H1 (cell line): Measurements from ENCODE around the gene DMXL2. TPM values are rescaled to one million over a fixed set of nuclear protein-coding genes. Genes with fewer than 3 reads are reported as not detected.

ENCODE experiments used
- CTCF ChIA-PET: fragments of 300-600 bp; sonication (Branson Sonifier 250); formaldehyde crosslinking; loops from one replicate; lab custom pipeline; 2021; ENCODE audit not compliant: partially characterized antibody; lab: Charles Lee
- POLR2A ChIA-PET: fragments of 300-600 bp; sonication (Branson Sonifier 250); formaldehyde crosslinking; loops from one replicate; lab custom pipeline; 2021; ENCODE audit warnings: inconsistent platforms; ENCODE audit not compliant: partially characterized antibody; lab: Charles Lee
- DNase-seq, 2 experiments: peaks; one replicate each; pipeline versions ENCODE4 v3.0.0 to v3.0.0-alpha.2; 2010 to 2022; ENCODE audit warnings: low spot score in 2 of 2, low read depth in 1 of 2, mixed read lengths in 1 of 2
- FAIRE-seq: peaks from 2 replicates; lab custom pipeline; 2011; peaks lifted over from hg19 to GRCh38; lab: Jason Lieb, UNC
- H2AFZ ChIP-seq: 2 replicates; pipeline ENCODE4 v1.8.1; 2012; ENCODE audit warnings: low read length, inconsistent platforms
- H2AK5ac ChIP-seq: 2 replicates; pipeline ENCODE4 v1.6.1; 2013; ENCODE audit warnings: low read depth, low read length
- H2BK120ac ChIP-seq: replicated peaks from 2 replicates; pipeline ENCODE3; 2013; ENCODE audit warnings: low read depth, low read length, inconsistent platforms
- H2BK12ac ChIP-seq: 2 replicates; pipeline ENCODE4 v1.6.1; 2013; ENCODE audit warnings: low read depth, low read length
- H2BK15ac ChIP-seq: 2 replicates; pipeline ENCODE4 v1.6.1; 2013; ENCODE audit warnings: low read length
- H2BK20ac ChIP-seq: 2 replicates; pipeline ENCODE4 v1.6.1; 2013; ENCODE audit warnings: low read length
- H2BK5ac ChIP-seq: 2 replicates; pipeline ENCODE4 v1.6.1; 2013; ENCODE audit warnings: low read depth, low read length
- H3K14ac ChIP-seq: 2 replicates; pipeline ENCODE4 v1.6.1; 2013; ENCODE audit warnings: inconsistent platforms; ENCODE audit not compliant: insufficient read length
- H3K18ac ChIP-seq: 2 replicates; pipeline ENCODE4 v1.6.1; 2013; ENCODE audit warnings: low read length; ENCODE audit errors: extremely low read depth
- H3K23ac ChIP-seq: 2 replicates; pipeline ENCODE4 v1.6.1; 2013; ENCODE audit warnings: inconsistent platforms; ENCODE audit not compliant: insufficient read length
- H3K23me2 ChIP-seq: 2 replicates; pipeline ENCODE4 v1.6.1; 2013; ENCODE audit warnings: low read depth, low read length
- H3K27ac ChIP-seq: 2 replicates; pipeline ENCODE4 v1.6.1; 2011; ENCODE audit warnings: low read depth, low read length, inconsistent platforms
- H3K27me3 ChIP-seq, 4 experiments: replicated peaks in 1 of 4; 1 replicate in 1 of 4; 2 replicates in 3 of 4; pipeline versions ENCODE4 v1.6.1 to v1.8.1; 2011 to 2013; ENCODE audit warnings: low read length in 3 of 4, mild to moderate bottlenecking in 3 of 4, inconsistent platforms in 2 of 4, mixed read lengths in 2 of 4, moderate library complexity in 1 of 4; ENCODE audit not compliant: control insufficient read depth in 3 of 4, insufficient read depth in 3 of 4; ENCODE audit errors: extremely low read depth in 1 of 4
- H3K36me3 ChIP-seq, 4 experiments: 2 replicates each; pipeline versions ENCODE4 v1.6.1 to v1.8.1; 2011 to 2013; ENCODE audit warnings: mild to moderate bottlenecking in 4 of 4, low read length in 3 of 4, moderate library complexity in 2 of 4, control low read depth in 1 of 4, inconsistent platforms in 1 of 4; ENCODE audit not compliant: insufficient read depth in 4 of 4, control insufficient read depth in 2 of 4
- H3K4ac ChIP-seq: replicated peaks from 2 replicates; pipeline ENCODE3; 2013; ENCODE audit warnings: low read length, low read depth, mixed read lengths, inconsistent platforms; ENCODE audit not compliant: insufficient read length
- H3K4me1 ChIP-seq, 4 experiments: replicated peaks in 1 of 4; 1 replicate in 1 of 4; 2 replicates in 3 of 4; pipeline versions ENCODE4 v1.6.1 to v1.8.1; 2011 to 2013; ENCODE audit warnings: low read length in 3 of 4, inconsistent platforms in 2 of 4, mixed read lengths in 1 of 4; ENCODE audit not compliant: insufficient read depth in 4 of 4, control insufficient read depth in 3 of 4
- H3K4me2 ChIP-seq, 2 experiments: 2 replicates each; pipeline versions ENCODE4 v1.6.1 to v1.8.1; 2011 to 2013; ENCODE audit warnings: low read depth in 2 of 2, low read length in 2 of 2, control low read depth in 1 of 2, inconsistent platforms in 1 of 2, mild to moderate bottlenecking in 1 of 2; ENCODE audit not compliant: insufficient read depth in 1 of 2
- H3K4me3 ChIP-seq, 4 experiments: fragments of 200-600, 300-600 bp in 1 of 4; sonication (generic), shearing (Covaris generic), sonication (Bioruptor Twin) in 1 of 4; 2 replicates each; pipeline versions ENCODE4 v1.5.1 to v1.8.1; 2011 to 2016; ENCODE audit warnings: low read length in 4 of 4, low read depth in 3 of 4, control low read depth in 2 of 4, inconsistent platforms in 2 of 4, mild to moderate bottlenecking in 2 of 4, mixed read lengths in 1 of 4, moderate library complexity in 1 of 4; ENCODE audit not compliant: insufficient read depth in 2 of 4; ENCODE audit errors: extremely low read depth in 1 of 4
- H3K56ac ChIP-seq: replicated peaks from 2 replicates; pipeline ENCODE3; 2013; ENCODE audit warnings: low read depth, mild to moderate bottlenecking, mixed read lengths, low read length, inconsistent platforms; ENCODE audit not compliant: insufficient read length
- H3K79me1 ChIP-seq: 2 replicates; pipeline ENCODE4 v1.6.1; 2013; ENCODE audit warnings: low read depth, low read length, control low read depth
- H3K79me2 ChIP-seq, 2 experiments: 2 replicates each; pipeline versions ENCODE4 v1.6.1 to v1.8.1; 2012 to 2013; ENCODE audit warnings: low read length in 2 of 2, mild to moderate bottlenecking in 2 of 2, inconsistent platforms in 1 of 2; ENCODE audit not compliant: insufficient read depth in 2 of 2, control insufficient read depth in 1 of 2
- H3K9ac ChIP-seq, 4 experiments: replicated peaks in 1 of 4; 1 replicate in 1 of 4; 2 replicates in 3 of 4; pipeline versions ENCODE4 v1.6.1 to v1.8.1; 2011 to 2013; ENCODE audit warnings: low read depth in 3 of 4, low read length in 3 of 4, control low read depth in 2 of 4, mild to moderate bottlenecking in 2 of 4, moderate library complexity in 2 of 4, inconsistent platforms in 1 of 4; ENCODE audit errors: extremely low read depth in 1 of 4
- H3K9me3 ChIP-seq, 2 experiments: 2 replicates each; pipeline versions ENCODE4 v1.6.1 to v1.8.1; 2012 to 2013; ENCODE audit warnings: mild to moderate bottlenecking in 2 of 2, moderate library complexity in 2 of 2, control low read depth in 1 of 2, inconsistent platforms in 1 of 2, low read depth in 1 of 2, low read length in 1 of 2, mixed read lengths in 1 of 2; ENCODE audit not compliant: insufficient read depth in 2 of 2
- H4K20me1 ChIP-seq, 2 experiments: replicated peaks in 1 of 2; 2 replicates each; pipeline versions ENCODE3 to v1.8.1; 2011 to 2013; ENCODE audit warnings: inconsistent platforms in 2 of 2, low read length in 2 of 2, mild to moderate bottlenecking in 1 of 2; ENCODE audit not compliant: insufficient read depth in 2 of 2, control insufficient read depth in 1 of 2
- H4K5ac ChIP-seq: 2 replicates; pipeline ENCODE4 v1.6.1; 2013; ENCODE audit warnings: low read length, low read depth, mixed read lengths, inconsistent platforms; ENCODE audit not compliant: insufficient read length
- H4K8ac ChIP-seq: 2 replicates; pipeline ENCODE4 v1.8.0; 2013; ENCODE audit warnings: mild to moderate bottlenecking, moderate library complexity, low read length, inconsistent platforms; ENCODE audit not compliant: insufficient read depth; ENCODE audit errors: extremely low read depth
- H4K91ac ChIP-seq: replicated peaks from 2 replicates; pipeline ENCODE3; 2013; ENCODE audit warnings: low read length, mixed read lengths, inconsistent platforms; ENCODE audit not compliant: insufficient read length
- CBX8 ChIP-seq: fragments of 300-800, 300-1000 bp; sonication (generic); IDR thresholded peaks from 2 replicates; pipeline ENCODE4 v1.7.1; 2016; ENCODE audit warnings: low read depth, low read length, borderline replicate concordance
- CEBPB ChIP-seq: IDR thresholded peaks from 2 replicates; pipeline ENCODE4 v1.6.1; 2012; ENCODE audit warnings: low read depth, low read length
- EP300 ChIP-seq, 2 experiments: IDR thresholded peaks; 1 replicate in 1 of 2; 2 replicates in 1 of 2; pipeline ENCODE4 v1.6.1; 2011 to 2012; ENCODE audit warnings: low read depth in 2 of 2, low read length in 2 of 2, mild to moderate bottlenecking in 2 of 2, borderline replicate concordance in 1 of 2, inconsistent platforms in 1 of 2, moderate library complexity in 1 of 2
- HDAC2 ChIP-seq, 2 experiments: fragments of 300-600 bp in 1 of 2; sonication (generic) in 1 of 2; IDR thresholded peaks; 2 replicates each; pipeline ENCODE4 v1.6.1; 2011 to 2012; ENCODE audit warnings: low read depth in 2 of 2, low read length in 2 of 2, mild to moderate bottlenecking in 2 of 2, moderate library complexity in 2 of 2, borderline replicate concordance in 1 of 2, inconsistent platforms in 1 of 2
- HDAC6 ChIP-seq: IDR thresholded peaks from one replicate; pipeline ENCODE4 v1.7.1; 2012; ENCODE audit warnings: low read depth, mild to moderate bottlenecking, inconsistent platforms, low read length, moderate library complexity
- JUND ChIP-seq: IDR thresholded peaks from 2 replicates; pipeline ENCODE4 v1.6.1; 2011; ENCODE audit warnings: mild to moderate bottlenecking, improper control_type of control experiment, low read length
- NANOG ChIP-seq: IDR thresholded peaks from 2 replicates; pipeline ENCODE4 v1.6.1; 2011; ENCODE audit warnings: low read length, low read depth, mild to moderate bottlenecking, inconsistent platforms; ENCODE audit not compliant: insufficient read depth, poor library complexity, severe bottlenecking
- NRF1 ChIP-seq: IDR thresholded peaks from 2 replicates; pipeline ENCODE4 v1.6.1; 2011; ENCODE audit warnings: mild to moderate bottlenecking, low read depth, low read length, improper control_type of control experiment
- PHF8 ChIP-seq: fragments of 200-600 bp; sonication (generic); conservative IDR thresholded peaks from 2 replicates; pipeline ENCODE4 v1.7.1; 2012; ENCODE audit warnings: low read depth, mild to moderate bottlenecking, inconsistent platforms, low read length, moderate library complexity
- POLR2AphosphoS5 ChIP-seq: IDR thresholded peaks from 2 replicates; pipeline ENCODE4 v1.6.1; 2011; ENCODE audit warnings: low read depth, low read length
- TCF12 ChIP-seq: IDR thresholded peaks from 2 replicates; pipeline ENCODE4 v1.6.1; 2011; ENCODE audit warnings: low read depth, mild to moderate bottlenecking, low read length
- ZNF274 ChIP-seq: IDR thresholded peaks from 2 replicates; pipeline ENCODE4 v1.7.0; 2012; ENCODE audit warnings: low read length, borderline replicate concordance; ENCODE audit errors: extremely low read depth
- WGBS, 2 experiments: shearing (Covaris generic) in 1 of 2; methylation state at CpG; one replicate each; pipeline versions ENCODE4 v1.1.6 to v1.1.7; 2013 to 2015; ENCODE audit warnings: low lambda C conversion rate in 2 of 2, mixed read lengths in 2 of 2, inconsistent platforms in 1 of 2, low coverage in 1 of 2, missing lambda C conversion rate in 1 of 2; ENCODE audit not compliant: insufficient replicate concordance in 2 of 2, insufficient coverage in 1 of 2, insufficient read length in 1 of 2; ENCODE audit errors: extremely low coverage in 1 of 2, missing lambda C conversion rate in 1 of 2; 5-methylcytosine and 5-hydroxymethylcytosine counted together
- polyA plus RNA-seq, 7 experiments: library from polyadenylated mRNA; depleted of rRNA in 3 of 7; stranded (reverse) in 5 of 7; unstranded in 2 of 7; fragments of >200 nt in 5 of 7; fragments of 200-250 nt in 2 of 7; gene quantifications; 1 replicate in 5 of 7; 2 replicates in 1 of 7; 4 replicates in 1 of 7; pipeline versions ENCODE4 v1.2.1 to v1.2.3, GENCODE V29; 2011 to 2013; ENCODE audit warnings: missing spikeins in 2 of 7, mixed read lengths in 2 of 7
- total RNA-seq: library from RNA; stranded (reverse); fragmentation: NEBNext Ultra II Directional; extraction: Animal tissue kit (Norgen Biotek cat#: 25700); gene quantifications from 2 replicates; pipeline ENCODE4 v1.2.1, GENCODE V29; 2021

The DMXL2 gene
- total and polyA plus RNA-seq, 2 of the 8 experiments (the other 6 are each of a cell fraction or from before 2014, with no cell fraction given), result 9.5 to 10.6 TPM

GRCh38 chr15:51617886-51618285 lies 4.7 kb downstream of the DMXL2 start:
- Histone ChIP-seq H2BK5ac (no peak overlapping the region), H2AK5ac (no peak overlapping the region), H4K91ac (no peak overlapping the region), H3K9ac (no peak overlapping the region), H2BK12ac (no peak overlapping the region), H4K5ac (no peak overlapping the region), H3K4me2 (no peak overlapping the region), H3K79me1 (no peaks in the 10 kb centered on the region), H2BK20ac (no peak overlapping the region), H3K4ac (no peak overlapping the region), H3K18ac (no peak overlapping the region), H2BK120ac (no peak overlapping the region), H3K14ac (no peak overlapping the region), H3K23ac (no peak overlapping the region), H2BK15ac (no peak overlapping the region), H4K20me1 (peaks cover 0 to 3% of the 10 kb centered on the region in 2 experiments), H3K27ac (no peak overlapping the region), H2AFZ (no peak overlapping the region), H3K23me2 (peaks cover 6% of the 10 kb centered on the region; the same call in 1 of the 2 replicates), H3K4me3 (no peak overlapping the region), H3K4me1 (no peaks in the 10 kb centered on the region), H3K79me2 (no peaks in the 10 kb centered on the region; a peak in 1 of 4 replicates), H4K8ac (no peak overlapping the region), H3K36me3 (no peaks in the 10 kb centered on the region), H3K27me3 (peaks cover 0 to 2% (median 0%) of the 10 kb centered on the region in 4 experiments; a peak in 2 of 7 replicates), H3K9me3 (peaks cover 0 to 3% of the 10 kb centered on the region in 2 experiments; a peak in 1 of 4 replicates), H3K56ac (no peak overlapping the region)
- DNase-seq (no peak), FAIRE-seq (no peak)
- TF ChIP-seq CEBPB, result no peak
- TF ChIP-seq NRF1, result no peak
- no peak for TF ChIP-seq HDAC6
- no peak for TF ChIP-seq HDAC2 (IDR thresholded peaks at IDR 0.05; ENCODE audit: borderline replicate concordance in 1 of 2, low read depth in 2 of 2, low read length in 2 of 2)
- TF ChIP-seq NANOG, result no peak
- no peak for TF ChIP-seq PHF8
- TF ChIP-seq POLR2AphosphoS5, result no peak
- TF ChIP-seq CBX8, result no peak
- no peak for TF ChIP-seq JUND
- no peak for TF ChIP-seq EP300 (IDR thresholded peaks at IDR 0.05; ENCODE audit: borderline replicate concordance in 1 of 2, low read depth in 2 of 2, low read length in 2 of 2)
- TF ChIP-seq ZNF274, result no peak
- no peak for TF ChIP-seq TCF12
- CTCF ChIA-PET, result no interaction called here
- POLR2A ChIA-PET, result no interaction called here
- WGBS, 2 experiments, result 54% methylated on average over 3 of the region's 3 CpGs; no CpG with 5 or more reads in 1 of the 2 experiments
